ENCODE results near the gene ZNF254.

- peak; percentile 71 for TF ChIP-seq CTCF (conservative IDR thresholded peaks at IDR 0.05)
- TF ChIP-seq EZH2 (IDR thresholded peaks at IDR 0.05; ENCODE audit: low read depth) = no peak
Observed at GRCh38 chr19:24159707-24160106, 72.7 kb downstream of the ZNF254 start.

Measured in PC-9 (cell line).